GM18907 (cell line): ENCODE measurements around the gene CLDN20.
"Not testable (repeated sequence)": the region's sequence is repeated elsewhere in the genome, so short reads cannot be mapped to it uniquely, and the experiment has no call there.

Experiments used
- ATAC-seq: cut with Tn5 transposase; IDR thresholded peaks from one replicate; pipeline ENCODE4 v1.9.1; 2021; ENCODE audit warnings: mild to moderate bottlenecking, moderate library complexity; ENCODE audit not compliant: unreplicated experiment

CLDN20 gene

GRCh38 chr6:155309150-155309549 is 45.3 kb downstream of the CLDN20 start:
- ATAC-seq: no peak

- ATAC-seq: no peak
These were observed 46.8 kb downstream of the CLDN20 start for GRCh38 chr6:155310596-155310995.

DNA sequence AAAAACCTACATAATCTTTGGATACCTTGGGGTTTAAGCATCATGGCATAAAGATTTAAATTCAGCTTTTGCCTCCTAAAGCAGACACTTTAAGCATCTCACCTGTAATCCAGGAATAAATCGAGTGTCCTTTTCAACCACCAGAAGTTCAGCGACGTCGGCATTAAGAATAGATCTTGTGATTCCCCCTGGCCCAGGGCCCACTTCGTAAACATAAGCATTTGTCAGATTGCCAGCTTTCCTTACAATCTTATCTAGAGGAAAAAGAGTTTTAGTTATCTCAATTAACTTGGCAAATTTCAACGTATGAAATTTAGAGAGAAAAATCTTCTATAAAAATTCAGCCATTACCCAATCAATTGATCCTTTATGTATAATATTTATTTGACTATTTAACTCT is 47.3 kb downstream of the CLDN20 start:
- ATAC-seq: no peak

- no peak for ATAC-seq
These were observed 47.8 kb downstream of the CLDN20 start for GRCh38 chr6:155311583-155311982.

DNA sequence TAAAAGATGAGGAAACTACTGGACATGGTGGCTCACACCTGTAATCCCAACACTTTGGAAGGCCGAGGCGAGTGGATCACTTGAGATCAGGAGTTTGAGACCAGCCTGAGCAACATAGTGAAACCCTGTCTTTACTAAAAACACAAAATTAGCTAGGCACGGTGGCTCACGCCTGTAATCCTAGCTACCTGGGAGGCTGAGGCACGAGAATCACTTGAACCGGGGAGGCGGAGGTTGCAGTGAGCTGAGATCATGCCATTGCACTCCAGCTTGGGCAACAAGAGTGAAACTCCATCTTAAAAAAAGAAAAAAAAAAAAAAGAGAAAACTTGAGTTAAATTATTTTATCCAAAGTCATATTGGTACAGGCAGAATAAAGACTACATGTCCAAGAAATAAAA is 49.1 kb downstream of the CLDN20 start:
- ATAC-seq: not testable (repeated sequence)

DNA sequence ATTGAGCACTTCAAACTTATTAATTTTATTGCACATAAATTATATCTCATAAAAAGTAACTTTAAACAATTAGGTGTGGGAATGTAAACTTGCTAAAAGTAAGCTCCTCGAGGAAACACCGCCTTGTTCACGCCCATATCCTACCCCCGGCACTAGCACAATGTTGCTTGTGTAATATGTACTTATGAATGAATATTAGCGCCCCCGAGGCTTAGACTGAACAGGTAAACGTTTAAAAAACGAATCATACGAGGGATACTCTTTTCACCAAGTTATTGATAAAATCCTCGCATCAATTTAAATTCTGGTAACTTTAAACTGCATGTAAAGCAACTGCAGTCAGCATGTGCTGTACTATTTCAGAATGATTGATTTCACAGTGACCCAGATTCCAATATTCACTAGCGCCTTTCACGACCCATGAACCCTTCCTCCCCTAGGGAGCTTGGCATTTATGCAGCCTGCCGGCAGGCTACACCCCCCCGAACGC is 49.8 kb downstream of the CLDN20 start:
- ATAC-seq: peak; percentile 24

- peak; percentile 98 for ATAC-seq
These were observed 50.4 kb downstream of the CLDN20 start, which contains the start of gene TFB1M for GRCh38 chr6:155314092-155314772. TFB1M (minus strand) TSS chr6:155314484; CDS start chr6:155314428, 56 bp downstream.

DNA sequence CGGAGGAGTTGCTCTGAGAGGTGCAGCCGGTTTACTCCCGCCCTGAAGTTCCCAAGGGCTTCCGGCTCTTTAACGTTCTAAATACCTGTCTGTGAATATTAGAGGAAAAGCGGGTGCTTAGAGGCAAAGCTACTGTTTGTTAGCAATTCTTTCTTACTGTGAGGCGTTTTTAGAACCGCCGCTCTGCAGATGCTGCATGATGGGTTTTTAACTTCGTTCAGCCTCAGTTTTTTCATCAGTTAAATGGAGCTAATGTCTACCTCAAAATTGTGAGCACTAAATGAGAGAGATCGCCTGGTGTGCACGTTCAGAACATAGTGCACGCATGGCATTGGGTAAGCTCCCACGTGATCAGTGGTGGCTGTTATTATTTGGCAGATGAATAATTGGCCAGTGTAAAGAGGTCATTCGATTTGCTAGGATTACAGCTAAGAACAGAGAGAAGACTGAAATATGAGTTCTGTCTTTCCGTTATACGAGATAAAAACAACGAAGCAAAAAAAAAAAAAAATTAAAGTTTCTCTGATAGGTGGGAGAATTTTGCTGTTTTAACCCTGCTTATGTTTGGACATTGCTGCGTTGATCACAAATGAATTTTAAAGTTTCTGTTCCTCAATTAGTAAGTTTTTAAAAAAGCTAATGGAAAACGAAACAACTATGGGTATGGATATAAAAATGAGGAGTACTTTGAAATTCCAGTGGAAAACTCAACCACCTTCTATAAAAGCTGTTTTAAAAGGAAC is 51.1 kb downstream of the CLDN20 start:
- peak; percentile 69 for ATAC-seq

GRCh38 chr6:155315516-155315871 is 51.7 kb downstream of the CLDN20 start:
- ATAC-seq: no peak

GRCh38 chr6:155316419-155316818 is 52.6 kb downstream of the CLDN20 start:
- ATAC-seq: no peak

GRCh38 chr6:155317186-155317585 is 53.4 kb downstream of the CLDN20 start:
- ATAC-seq: no peak

DNA sequence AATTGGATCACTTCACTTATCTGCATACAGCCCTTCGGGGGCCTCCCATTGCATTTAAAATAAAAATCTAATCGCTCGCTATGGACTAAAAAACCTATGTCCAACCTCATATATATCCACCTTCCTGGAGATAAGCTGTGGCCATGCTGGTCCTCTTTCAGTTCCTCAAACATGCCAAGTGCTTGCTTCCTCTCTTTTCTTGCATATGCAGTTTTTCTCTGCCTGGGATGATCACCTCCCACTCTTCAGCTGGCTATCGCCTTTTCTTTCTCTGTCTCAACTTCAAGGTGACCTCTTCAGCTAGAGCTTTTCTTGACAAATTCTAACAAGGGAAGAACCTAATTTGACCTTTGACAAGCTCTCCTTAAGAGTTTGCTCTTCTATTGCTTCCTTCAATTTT is 56.1 kb downstream of the CLDN20 start:
- no peak for ATAC-seq

DNA sequence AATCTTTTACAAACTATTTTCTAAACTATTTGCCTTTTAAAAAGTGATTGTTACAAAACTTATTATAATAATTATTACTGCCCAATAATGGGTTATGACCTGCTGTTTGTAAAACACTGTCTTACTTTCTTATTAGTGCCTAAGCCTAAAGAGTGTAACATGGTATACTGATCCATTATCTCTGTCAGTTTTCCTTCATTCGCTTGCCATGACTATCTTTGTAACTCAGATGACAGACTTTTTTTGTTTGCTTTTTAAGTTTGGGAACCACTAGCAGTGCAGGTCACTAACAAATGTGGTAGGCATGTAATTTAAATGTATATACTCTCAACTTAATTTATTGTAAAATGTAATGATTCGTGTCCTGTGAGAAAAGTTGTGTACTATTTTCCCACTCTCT is 60.4 kb downstream of the CLDN20 start:
- no peak for ATAC-seq

- no peak for ATAC-seq
These were observed 61.2 kb downstream of the CLDN20 start for GRCh38 chr6:155324993-155325392.

DNA sequence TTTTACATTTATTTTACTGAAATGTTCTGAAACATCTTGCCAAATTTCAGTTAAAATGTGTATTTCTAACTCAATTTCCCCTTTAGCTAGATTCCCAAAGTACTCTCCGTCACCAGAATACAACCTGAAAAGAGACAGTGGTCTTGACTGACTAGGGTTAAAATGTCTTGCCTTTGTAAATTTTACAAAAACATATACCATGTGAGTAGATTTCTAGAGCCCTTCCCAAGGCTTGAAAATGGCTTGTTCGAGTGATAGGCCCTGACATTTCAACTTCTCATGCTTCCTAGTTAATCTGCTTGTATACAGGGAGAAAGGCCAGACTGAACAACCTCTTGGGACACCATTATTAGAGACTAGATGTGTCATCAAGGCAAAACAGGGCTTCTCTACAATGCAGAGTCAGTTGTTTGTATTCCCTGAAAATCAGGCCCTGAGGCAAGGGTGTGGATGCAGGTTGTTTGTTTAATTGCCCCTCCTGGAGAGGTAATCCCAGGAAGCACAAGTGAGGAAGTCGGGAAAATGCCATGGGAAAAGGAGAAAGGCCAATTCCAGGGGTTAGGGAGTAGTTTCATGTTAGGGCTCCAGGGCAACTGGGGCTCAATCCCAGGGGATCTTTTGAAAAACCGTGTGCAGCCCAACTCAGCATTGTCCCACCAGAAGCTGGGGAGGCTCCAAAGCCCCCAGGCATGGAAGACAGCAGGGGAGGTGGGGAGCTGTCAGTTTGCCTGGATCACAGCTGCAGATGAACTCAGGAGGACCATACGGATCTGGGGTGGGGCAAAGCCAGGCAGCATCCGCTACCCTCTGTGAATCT is 62.1 kb downstream of the CLDN20 start:
- ATAC-seq: no peak
